Activated CD4-positive, alpha-beta T cell treated with anti-CD3 and anti-CD28 coated beads, Interleukin-10, Interleukin-2, amounts not matched to agents 100 ng/mL and 50 ng/mL, durations not matched to agents 16 hours and 8 hours (primary cell): ENCODE results near the gene GRAMD1B.

Experiments
- DNase-seq: peaks from one replicate; pipeline ENCODE4 v3.0.0-alpha.2; 2020

The GRAMD1B gene

GRCh38 chr11:123478352-123478987 is 48.4 kb downstream of the GRAMD1B start:
- peak; percentile 69 for DNase-seq

- peak; percentile 57 for DNase-seq
These were observed 49.2 kb downstream of the GRAMD1B start for GRCh38 chr11:123479048-123479837.

GRCh38 chr11:123480290-123480815 is 50.3 kb downstream of the GRAMD1B start:
- DNase-seq = no peak

GRCh38 chr11:123480882-123481281 is 50.8 kb downstream of the GRAMD1B start:
- DNase-seq = no peak

- DNase-seq = no peak
These were observed 51.6 kb downstream of the GRAMD1B start for GRCh38 chr11:123481640-123482039.

GRCh38 chr11:123482218-123482617 is 52.1 kb downstream of the GRAMD1B start:
- no peak for DNase-seq

GRCh38 chr11:123483058-123483457 is 53.0 kb downstream of the GRAMD1B start:
- no peak for DNase-seq

GRCh38 chr11:123483466-123483865 is 53.4 kb downstream of the GRAMD1B start:
- no peak for DNase-seq

- DNase-seq = no peak
These were observed 54.4 kb downstream of the GRAMD1B start for GRCh38 chr11:123484448-123484847.

- no peak for DNase-seq
These were observed 57.2 kb downstream of the GRAMD1B start for GRCh38 chr11:123487157-123487744.

GRCh38 chr11:123490527-123490926 is 60.5 kb downstream of the GRAMD1B start:
- no peak for DNase-seq

- no peak for DNase-seq
These were observed 61.2 kb downstream of the GRAMD1B start for GRCh38 chr11:123491241-123491640.

GRCh38 chr11:123493349-123494063 is 63.4 kb downstream of the GRAMD1B start:
- no peak for DNase-seq

- no peak for DNase-seq
These were observed 64.4 kb downstream of the GRAMD1B start for GRCh38 chr11:123494195-123495050.

- DNase-seq = no peak
These were observed 74.3 kb downstream of the GRAMD1B start for GRCh38 chr11:123504401-123504800.

GRCh38 chr11:123505546-123506299 is 75.7 kb downstream of the GRAMD1B start:
- DNase-seq = no peak

- DNase-seq = peak; percentile 46
These were observed 77.0 kb downstream of the GRAMD1B start for GRCh38 chr11:123507043-123507442.

GRCh38 chr11:123509737-123510578 is 79.9 kb downstream of the GRAMD1B start:
- DNase-seq = no peak

GRCh38 chr11:123510579-123510905 is 80.5 kb downstream of the GRAMD1B start:
- no peak for DNase-seq

GRCh38 chr11:123511037-123511870 is 81.2 kb downstream of the GRAMD1B start:
- peak; percentile 82 for DNase-seq
